Ectodermal cell (in vitro differentiated cells): Measurements from ENCODE around the gene TNIK.

Experiments used
- H3K27ac ChIP-seq: 2 replicates; pipeline ENCODE4 v1.7.0; 2013; ENCODE audit warnings: mild to moderate bottlenecking, low read depth, low read length; ENCODE audit not compliant: insufficient read depth, poor library complexity, severe bottlenecking
- H3K27me3 ChIP-seq: 2 replicates; pipeline ENCODE4 v1.7.0; 2013; ENCODE audit warnings: mild to moderate bottlenecking, low read length; ENCODE audit not compliant: insufficient read depth, control insufficient read depth, poor library complexity, severe bottlenecking
- H3K36me3 ChIP-seq: one replicate; pipeline ENCODE4 v1.7.0; 2013; ENCODE audit warnings: low read length; ENCODE audit not compliant: control insufficient read depth, insufficient read depth
- H3K4me1 ChIP-seq: one replicate; pipeline ENCODE4 v1.7.0; 2013; ENCODE audit warnings: low read length; ENCODE audit not compliant: control insufficient read depth, insufficient read depth
- H3K4me3 ChIP-seq: 2 replicates; pipeline ENCODE4 v1.7.0; 2013; ENCODE audit warnings: low read depth, low read length, control low read depth; ENCODE audit not compliant: insufficient read depth
- H3K9me3 ChIP-seq: 2 replicates; pipeline ENCODE4 v1.7.0; 2013; ENCODE audit warnings: mild to moderate bottlenecking, low read length, moderate library complexity; ENCODE audit not compliant: control insufficient read depth
- WGBS, 2 experiments: methylation state at CpG; one replicate each; pipeline ENCODE4 v1.1.7; 2013; ENCODE audit warnings: missing lambda C conversion rate in 2 of 2; 5-methylcytosine and 5-hydroxymethylcytosine counted together

Gene TNIK

DNA sequence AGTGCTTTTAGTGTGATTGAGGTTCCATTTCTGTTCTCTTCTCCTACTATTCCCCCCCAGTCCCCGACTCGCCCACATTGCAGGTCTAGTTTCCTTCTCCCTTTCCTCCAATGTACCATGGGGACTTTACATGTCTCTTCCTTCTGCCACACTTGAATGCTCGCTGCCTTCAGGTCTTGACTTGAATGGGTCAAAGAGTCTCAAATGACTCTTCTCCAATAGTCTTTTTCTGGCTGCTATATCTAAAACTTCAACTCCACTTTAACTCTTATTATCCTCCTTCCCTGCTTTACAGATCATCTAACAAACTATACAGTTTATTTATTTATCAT lies 219.7 kb downstream of the TNIK start:
- H3K4me1 ChIP-seq, result peaks cover 10% of the 10 kb centered on the region
- no peaks in the 10 kb centered on the region for H3K36me3 ChIP-seq
- H3K27ac ChIP-seq, result no peak overlapping the region
- no peaks in the 10 kb centered on the region for H3K27me3 ChIP-seq
- no peaks in the 10 kb centered on the region for H3K9me3 ChIP-seq
- WGBS, 2 experiments, result 90 to 97% methylated on average over 3 of the region's 3 CpGs
- H3K4me3 ChIP-seq, result no peak overlapping the region

GRCh38 chr3:171239757-171240503 lies 220.3 kb downstream of the TNIK start:
- Histone ChIP-seq H3K9me3 (no peaks in the 10 kb centered on the region), H3K4me1 (peaks cover 10% of the 10 kb centered on the region), H3K27ac (no peak overlapping the region), H3K36me3 (no peaks in the 10 kb centered on the region), H3K27me3 (no peaks in the 10 kb centered on the region), H3K4me3 (no peak overlapping the region)
- 89 to 94% methylated on average over 9 of the region's 9 CpGs for WGBS, 2 experiments

- no peaks in the 10 kb centered on the region for H3K9me3 ChIP-seq
- peaks cover 10% of the 10 kb centered on the region for H3K4me1 ChIP-seq
- H3K36me3 ChIP-seq, result no peaks in the 10 kb centered on the region
- H3K27ac ChIP-seq, result no peak overlapping the region
- H3K4me3 ChIP-seq, result no peak overlapping the region
- 67 to 78% methylated on average over 1 to 2 of the region's 2 CpGs for WGBS, 2 experiments
- H3K27me3 ChIP-seq, result no peaks in the 10 kb centered on the region
Measured at GRCh38 chr3:171237009-171237385, 223.2 kb downstream of the TNIK start.

GRCh38 chr3:171236265-171237008 lies 223.8 kb downstream of the TNIK start:
- no peak overlapping the region for H3K27ac ChIP-seq
- no peaks in the 10 kb centered on the region for H3K36me3 ChIP-seq
- H3K4me1 ChIP-seq, result peaks cover 10% of the 10 kb centered on the region
- H3K4me3 ChIP-seq, result no peak overlapping the region
- WGBS, 2 experiments, result 85 to 86% methylated on average over 8 of the region's 8 CpGs
- no peaks in the 10 kb centered on the region for H3K9me3 ChIP-seq
- H3K27me3 ChIP-seq, result no peaks in the 10 kb centered on the region

GRCh38 chr3:171234298-171235010 lies 225.8 kb downstream of the TNIK start:
- 92 to 94% methylated on average over 8 of the region's 8 CpGs for WGBS, 2 experiments
- H3K36me3 ChIP-seq, result no peaks in the 10 kb centered on the region
- no peak overlapping the region for H3K4me3 ChIP-seq
- H3K27ac ChIP-seq, result no peak overlapping the region
- no peaks in the 10 kb centered on the region for H3K9me3 ChIP-seq
- H3K27me3 ChIP-seq, result no peaks in the 10 kb centered on the region
- peaks cover 10% of the 10 kb centered on the region for H3K4me1 ChIP-seq

GRCh38 chr3:171231361-171231760 lies 228.8 kb downstream of the TNIK start:
- H3K36me3 ChIP-seq, result no peaks in the 10 kb centered on the region
- H3K9me3 ChIP-seq, result no peaks in the 10 kb centered on the region
- no peak overlapping the region for H3K4me3 ChIP-seq
- H3K27me3 ChIP-seq, result no peaks in the 10 kb centered on the region
- H3K4me1 ChIP-seq, result peaks cover 4% of the 10 kb centered on the region
- no peak overlapping the region for H3K27ac ChIP-seq
- 86 to 92% methylated on average over 4 of the region's 4 CpGs for WGBS, 2 experiments

DNA sequence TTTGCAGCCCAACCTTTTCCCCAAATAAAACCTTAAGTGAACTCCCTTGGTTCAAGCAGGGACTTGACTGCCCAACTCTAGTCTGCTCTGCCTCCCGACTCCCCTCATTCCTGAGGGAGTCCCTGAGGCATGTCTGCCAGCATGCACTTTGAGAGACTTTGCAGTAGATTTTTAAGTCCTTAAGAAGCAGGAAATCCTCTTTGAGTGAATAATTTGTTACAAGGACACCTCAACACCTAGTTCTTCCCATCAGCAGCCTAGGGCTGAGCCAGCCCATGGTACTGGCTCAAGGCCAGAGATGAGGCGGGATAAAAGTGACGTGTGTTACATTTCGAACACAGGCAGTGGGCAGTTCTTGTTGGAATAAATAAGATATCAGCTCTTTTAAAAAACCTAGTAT lies 229.3 kb downstream of the TNIK start:
- WGBS, 2 experiments, result 95 to 96% methylated on average over 4 of the region's 4 CpGs
- no peaks in the 10 kb centered on the region for H3K9me3 ChIP-seq

GRCh38 chr3:171229173-171229572 lies 231.0 kb downstream of the TNIK start:
- H3K27ac ChIP-seq, result no peak overlapping the region
- no peak overlapping the region for H3K4me3 ChIP-seq
- no peaks in the 10 kb centered on the region for H3K36me3 ChIP-seq
- WGBS, 2 experiments, result 91 to 95% methylated on average over 2 of the region's 2 CpGs
- no peaks in the 10 kb centered on the region for H3K4me1 ChIP-seq
- no peaks in the 10 kb centered on the region for H3K9me3 ChIP-seq
- H3K27me3 ChIP-seq, result no peaks in the 10 kb centered on the region

More for the DNA sequence above, 229.3 kb downstream of the TNIK start:
- H3K36me3 ChIP-seq, result no peaks in the 10 kb centered on the region
- no peak overlapping the region for H3K4me3 ChIP-seq
- no peak overlapping the region for H3K27ac ChIP-seq
- no peaks in the 10 kb centered on the region for H3K4me1 ChIP-seq
- H3K27me3 ChIP-seq, result no peaks in the 10 kb centered on the region

DNA sequence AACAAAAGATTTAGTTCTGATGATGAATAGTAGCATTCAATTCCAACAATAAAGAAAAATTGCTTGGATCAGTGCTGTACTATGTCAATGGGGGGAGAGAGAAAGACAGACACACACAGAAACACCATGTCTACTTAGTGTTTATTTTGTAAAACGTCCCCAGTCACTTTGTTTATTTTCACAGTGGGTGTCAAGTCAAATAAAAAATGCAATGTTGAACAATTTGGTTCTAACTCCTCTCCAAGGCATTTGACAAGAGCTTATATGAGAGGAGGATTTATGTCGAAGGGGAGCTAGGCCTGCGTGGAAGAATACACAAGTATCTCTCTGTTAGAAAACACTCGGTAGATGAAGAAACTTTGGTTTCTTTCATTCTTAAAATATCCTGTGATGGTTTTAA lies 232.0 kb downstream of the TNIK start:
- Histone ChIP-seq H3K27ac (no peak overlapping the region), H3K9me3 (no peaks in the 10 kb centered on the region), H3K4me1 (no peaks in the 10 kb centered on the region), H3K27me3 (no peaks in the 10 kb centered on the region), H3K4me3 (no peak overlapping the region), H3K36me3 (no peaks in the 10 kb centered on the region)
- WGBS, 2 experiments, result 92 to 93% methylated on average over 4 of the region's 4 CpGs

- Histone ChIP-seq H3K27ac (no peak overlapping the region), H3K4me1 (no peaks in the 10 kb centered on the region), H3K27me3 (no peaks in the 10 kb centered on the region), H3K4me3 (no peak overlapping the region), H3K9me3 (no peaks in the 10 kb centered on the region), H3K36me3 (no peaks in the 10 kb centered on the region)
- WGBS, 2 experiments, result 100% methylated on average over 1 to 2 of the region's 3 CpGs
Measured at GRCh38 chr3:171227828-171228227, 232.4 kb downstream of the TNIK start.
